GM12878 (cell line): Measurements from ENCODE around the gene AIDA. TPM values are rescaled to one million over a fixed set of nuclear protein-coding genes. Genes with fewer than 3 reads are reported as not detected.

ENCODE experiments used
- ATF2 ChIP-seq: IDR thresholded peaks from 2 replicates; pipeline ENCODE4 v1.6.1; 2012; ENCODE audit warnings: low read length, inconsistent platforms
- BCL3 ChIP-seq: IDR thresholded peaks from 2 replicates; pipeline ENCODE4 v1.6.1; 2011; ENCODE audit warnings: borderline replicate concordance, low read depth, mild to moderate bottlenecking, moderate library complexity, low read length; ENCODE audit not compliant: insufficient read depth, poor library complexity, severe bottlenecking
- CBX5 ChIP-seq: sonication (generic); IDR thresholded peaks from 2 replicates; pipeline ENCODE4 v1.6.1; 2016; ENCODE audit warnings: low read depth, moderate library complexity, mild to moderate bottlenecking, inconsistent platforms
- EGR1 ChIP-seq, 2 experiments: IDR thresholded peaks; 1 replicate in 1 of 2; 2 replicates in 1 of 2; pipeline ENCODE4 v1.6.1; 2011 to 2012; ENCODE audit warnings: low read depth in 2 of 2, low read length in 2 of 2, borderline replicate concordance in 1 of 2, mild to moderate bottlenecking in 1 of 2, moderate library complexity in 1 of 2
- IKZF1 ChIP-seq: fragments of 450-650 bp; conservative IDR thresholded peaks from 2 replicates; pipeline ENCODE4 v1.6.1; 2017; ENCODE audit warnings: antibody characterized with exemption, mild to moderate bottlenecking
- IKZF2 ChIP-seq, 2 experiments: fragments of 450-650 bp; IDR thresholded peaks; 2 replicates each; pipeline ENCODE4 v1.6.1; 2017; ENCODE audit warnings: mild to moderate bottlenecking in 2 of 2, moderate library complexity in 2 of 2
- JUND ChIP-seq: IDR thresholded peaks from 2 replicates; pipeline ENCODE4 v1.6.1; 2012; ENCODE audit warnings: low read depth, mild to moderate bottlenecking, low read length, improper control_type of control experiment, moderate library complexity
- KLF5 ChIP-seq: fragments of 450-650 bp; IDR thresholded peaks from 2 replicates; pipeline ENCODE4 v1.6.1; 2014; ENCODE audit warnings: mild to moderate bottlenecking; ENCODE audit not compliant: partially characterized antibody
- MEF2B ChIP-seq: fragments of 450-650 bp; IDR thresholded peaks from 2 replicates; pipeline ENCODE4 v1.6.1; 2018; ENCODE audit warnings: mild to moderate bottlenecking, moderate library complexity; ENCODE audit not compliant: partially characterized antibody, poor library complexity, severe bottlenecking
- NBN ChIP-seq: fragments of 450-650 bp; IDR thresholded peaks from 2 replicates; pipeline ENCODE4 v1.6.1; 2016
- NFYA ChIP-seq: IDR thresholded peaks from 2 replicates; pipeline ENCODE4 v1.6.1; 2011; ENCODE audit warnings: low read depth, mild to moderate bottlenecking, low read length, improper control_type of control experiment, borderline replicate concordance
- PKNOX1 ChIP-seq: fragments of 450-650 bp; IDR thresholded peaks from 2 replicates; pipeline ENCODE4 v1.6.1; 2016; ENCODE audit warnings: mild to moderate bottlenecking
- POLR2AphosphoS2 ChIP-seq: IDR thresholded peaks from 2 replicates; pipeline ENCODE4 v1.6.1; 2011; ENCODE audit warnings: low read depth, mild to moderate bottlenecking, low read length, improper control_type of control experiment, moderate library complexity
- RBBP5 ChIP-seq: fragments of 200-600 bp; sonication (generic); conservative IDR thresholded peaks from 2 replicates; pipeline ENCODE4 v1.6.1; 2016
- SIN3A ChIP-seq: IDR thresholded peaks from 2 replicates; pipeline ENCODE4 v1.6.1; 2012; ENCODE audit warnings: low read depth, low read length, improper control_type of control experiment
- SMAD5 ChIP-seq: IDR thresholded peaks from 2 replicates; pipeline ENCODE4 v1.6.1; 2016; ENCODE audit warnings: antibody characterized with exemption, low read depth
- SP1 ChIP-seq: IDR thresholded peaks from one replicate; pipeline ENCODE4 v1.6.1; 2011; ENCODE audit warnings: low read depth, low read length
- SRF ChIP-seq, 2 experiments: IDR thresholded peaks; 2 replicates each; pipeline ENCODE4 v1.6.1; 2011; ENCODE audit warnings: low read depth in 2 of 2, low read length in 2 of 2, mild to moderate bottlenecking in 1 of 2, moderate library complexity in 1 of 2
- STAT3 ChIP-seq: IDR thresholded peaks from 2 replicates; pipeline ENCODE4 v1.6.1; 2011; ENCODE audit warnings: low read depth, low read length, improper control_type of control experiment
- TCF12 ChIP-seq: IDR thresholded peaks from 2 replicates; pipeline ENCODE4 v1.6.1; 2011; ENCODE audit warnings: low read depth, mild to moderate bottlenecking, low read length
- YY1 ChIP-seq: IDR thresholded peaks from 2 replicates; pipeline ENCODE4 v1.6.1; 2011; ENCODE audit warnings: low read depth, mild to moderate bottlenecking, low read length
- ZBTB40 ChIP-seq: fragments of 450-650 bp; IDR thresholded peaks from 2 replicates; pipeline ENCODE4 v1.6.1; 2016; ENCODE audit warnings: mild to moderate bottlenecking, moderate library complexity, borderline replicate concordance
- ZSCAN29 ChIP-seq: fragments of 450-650 bp; IDR thresholded peaks from 2 replicates; pipeline ENCODE4 v1.6.1; 2017; ENCODE audit warnings: mild to moderate bottlenecking, moderate library complexity
- polyA plus RNA-seq, 11 experiments: library from polyadenylated mRNA; depleted of rRNA in 4 of 11; unstranded in 6 of 11; stranded (reverse) in 5 of 11; fragments of >200 nt; fragmentation: Nextera tagmentation in 4 of 11; fragmentation: Illumina TruSeq in 1 of 11; extraction: Ambion mirVana in 4 of 11; extraction: Trizol in 1 of 11; gene quantifications; 1 replicate in 1 of 11; 2 replicates in 10 of 11; pipeline versions ENCODE4 v1.2.1 to v1.2.3, GENCODE V29; 2011 to 2016; ENCODE audit warnings: inconsistent platforms in 2 of 11, missing spikeins in 2 of 11, low read depth in 1 of 11
- total RNA-seq, 4 experiments: library from RNA; depleted of rRNA in 3 of 4; stranded (reverse); fragments of >200 nt in 3 of 4; fragmentation: Illumina TruSeq in 1 of 4; extraction: Trizol in 1 of 4; gene quantifications; 2 replicates each; pipeline versions ENCODE4 v1.2.1 to v1.2.3, GENCODE V29; 2013 to 2021

AIDA gene
- total and polyA plus RNA-seq, 10 of the 15 experiments (the other 5 are each of a cell fraction or from before 2014, with no cell fraction given): 8.9 to 43.1 (median 19.2) TPM

- TF ChIP-seq POLR2AphosphoS2: no peak
- no peak for TF ChIP-seq YY1
- TF ChIP-seq ZSCAN29: no peak
- no peak for TF ChIP-seq TCF12
- no peak for TF ChIP-seq ATF2
- peak; percentile 42; the same call in 1 of the 2 replicates for TF ChIP-seq NBN
- peak; percentile 73 for TF ChIP-seq IKZF1
- no peak for TF ChIP-seq CBX5
- TF ChIP-seq SRF (IDR thresholded peaks at IDR 0.05; ENCODE audit: low read depth in 2 of 2, low read length in 2 of 2): no peak
- no peak for TF ChIP-seq BCL3
- TF ChIP-seq SP1: no peak
- TF ChIP-seq SIN3A: peak; percentile 29; the same call in 1 of the 2 replicates
- no peak for TF ChIP-seq PKNOX1
- TF ChIP-seq EGR1 (IDR thresholded peaks at IDR 0.05; ENCODE audit: borderline replicate concordance in 1 of 2, low read depth in 2 of 2, low read length in 2 of 2): peak in 1 of 2 experiments; percentile 49; a peak in 1 of 3 replicates
- TF ChIP-seq KLF5: peak; percentile 37
- no peak for TF ChIP-seq MEF2B
- no peak for TF ChIP-seq RBBP5
- TF ChIP-seq SMAD5: no peak
- no peak for TF ChIP-seq NFYA
- peak; percentile 55 to 64; a peak in 2 of 4 replicates for TF ChIP-seq IKZF2 (IDR thresholded peaks at IDR 0.05)
- TF ChIP-seq JUND: no peak
- TF ChIP-seq ZBTB40: 0 out of 2 replicates have a peak, but pooled peaks have one; percentile 14
- TF ChIP-seq STAT3: no peak
Measured at GRCh38 chr1:222711319-222712252, 705 bp downstream of the AIDA start (continued).
